SKM-1 (cell line): Measurements from ENCODE around the gene CYP46A1.

Experiments
- DNase-seq: peaks from one replicate; lab custom pipeline; 2025; ENCODE audit not compliant: unreplicated experiment; lab: John Stamatoyannopoulos, UW

The CYP46A1 gene

DNA sequence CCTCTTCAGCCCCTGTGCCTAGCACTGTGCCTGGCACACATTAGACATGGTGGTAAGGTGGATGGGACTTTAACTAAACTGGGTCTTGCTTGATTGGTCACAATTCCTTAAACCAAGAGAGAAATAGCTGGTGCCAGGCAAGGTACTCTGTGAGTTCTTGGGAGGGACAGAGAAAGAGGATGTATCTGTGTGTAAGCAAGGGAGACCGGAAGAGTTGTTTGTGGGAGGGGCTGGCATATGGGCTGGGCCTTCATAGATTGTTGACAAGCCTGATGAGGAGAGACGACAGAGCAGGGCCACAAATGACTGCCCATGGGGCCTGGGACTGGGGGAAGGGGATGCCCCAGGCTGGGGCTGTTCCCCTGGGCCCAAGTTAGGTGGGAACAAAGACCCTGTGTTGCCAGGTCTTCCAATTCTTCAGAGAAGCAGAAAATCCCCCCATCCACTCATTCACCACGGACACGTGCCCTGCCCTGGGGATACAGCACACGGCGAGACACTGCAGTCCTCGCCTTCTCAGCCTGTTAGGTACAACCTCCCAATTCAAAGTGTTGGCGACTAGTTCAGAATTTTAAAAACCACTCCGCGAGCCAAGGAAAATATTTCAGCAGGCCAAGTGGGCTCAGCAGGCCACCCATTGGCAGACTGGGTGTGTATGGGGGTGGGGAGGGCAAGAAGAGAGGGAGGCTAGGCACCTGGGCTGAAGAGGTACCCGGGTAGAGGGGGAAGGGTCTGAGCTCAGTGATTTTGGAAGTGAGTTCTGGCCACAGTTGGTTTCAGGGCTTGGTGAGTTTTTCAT lies 11.4 kb upstream of the CYP46A1 start:
- no peak for DNase-seq

DNA sequence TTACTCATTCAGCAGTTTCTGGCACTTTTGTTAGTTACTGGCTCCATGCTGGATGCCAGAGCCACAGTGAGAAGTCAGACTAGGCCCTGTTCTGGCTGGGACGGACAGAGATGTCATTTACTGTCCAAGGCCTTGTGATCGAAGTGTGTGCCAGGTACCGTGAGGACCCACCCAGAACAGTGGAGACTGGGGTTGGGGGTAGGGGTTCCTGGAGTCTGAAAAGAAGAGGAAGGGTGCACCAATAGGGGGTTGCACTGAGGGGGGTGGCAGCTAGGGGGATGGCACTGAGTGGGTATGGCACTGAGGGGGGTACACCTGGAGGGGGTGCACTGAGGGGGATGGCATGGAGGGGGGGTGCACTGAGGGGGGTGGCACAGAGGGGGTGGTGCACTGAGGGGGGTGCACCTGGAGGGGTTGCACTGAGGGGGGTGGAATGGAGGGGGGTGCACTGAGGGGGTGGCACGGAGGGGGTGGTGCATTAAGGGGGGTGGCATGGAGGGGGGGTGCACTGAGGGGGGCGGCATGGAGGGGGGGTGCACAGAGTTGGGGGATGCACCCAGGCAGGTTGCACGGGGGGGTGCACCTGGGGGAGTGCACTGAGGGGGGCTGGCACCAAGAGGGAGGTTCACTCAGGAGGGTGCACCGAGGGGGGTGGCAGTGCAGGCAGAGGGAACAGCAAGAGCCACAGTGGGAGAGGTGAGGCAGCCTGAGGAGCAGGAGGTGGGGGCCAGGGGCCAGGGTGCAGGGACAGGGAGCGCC lies 10.6 kb upstream of the CYP46A1 start:
- no peak for DNase-seq

DNA sequence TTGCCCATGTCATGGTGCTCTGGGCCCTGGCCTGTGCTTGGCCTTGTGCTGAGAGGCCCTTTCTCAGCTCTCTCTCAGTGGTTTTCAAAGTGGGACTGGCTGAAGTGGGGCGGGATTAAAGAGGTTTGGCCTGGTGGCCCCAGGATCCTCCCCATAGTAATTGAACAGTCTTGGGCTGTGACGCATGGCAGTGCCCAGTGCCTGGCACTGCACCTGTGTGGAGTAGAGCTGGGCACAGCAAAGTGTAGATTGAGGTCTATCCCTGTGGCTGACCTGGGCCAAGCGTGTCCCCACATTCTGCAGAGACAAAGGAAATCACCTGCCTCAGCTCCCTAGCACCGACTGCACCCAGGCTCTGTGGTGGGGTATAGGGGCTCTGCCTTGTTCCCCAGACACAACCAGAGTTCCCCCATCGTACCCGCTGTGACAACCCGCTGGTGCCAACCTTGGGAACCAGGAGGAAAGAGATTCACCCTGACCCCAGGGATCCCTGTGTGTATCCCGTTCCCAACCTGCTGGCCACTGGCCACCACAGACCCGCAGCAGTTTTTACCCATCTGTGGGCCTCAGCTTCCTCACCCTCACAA lies 9.9 kb upstream of the CYP46A1 start:
- DNase-seq: no peak

DNA sequence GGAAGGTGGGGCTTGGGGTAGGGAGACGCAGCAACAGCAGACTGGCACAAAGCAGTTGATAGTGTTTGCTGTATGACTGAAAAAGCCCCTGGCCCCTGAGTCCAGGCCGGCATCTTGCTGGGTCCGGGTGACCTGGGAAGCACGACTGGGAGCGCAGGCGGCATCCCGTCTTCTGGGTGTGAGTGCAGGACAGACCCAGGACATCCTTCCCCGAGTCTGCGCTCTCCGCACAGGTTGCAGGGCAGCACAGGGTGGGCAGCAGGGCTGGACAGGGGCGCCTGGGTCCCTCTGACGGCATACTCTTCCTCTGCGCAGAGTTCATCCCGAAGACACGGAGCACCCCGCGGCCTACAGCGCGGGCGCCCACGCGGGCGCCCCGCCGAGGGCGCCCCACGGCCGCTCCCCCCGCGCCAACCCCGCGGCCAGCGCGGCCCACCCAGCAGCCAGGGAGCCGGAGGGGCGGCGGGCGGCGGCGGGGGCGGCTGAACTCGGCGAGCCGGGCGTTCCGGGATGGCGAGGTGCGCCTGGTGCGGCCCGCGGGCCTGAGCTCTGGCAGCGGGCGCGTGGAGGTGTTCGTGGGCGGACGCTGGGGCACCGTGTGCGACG lies 9.2 kb upstream of the CYP46A1 start:
- DNase-seq: no peak

DNA sequence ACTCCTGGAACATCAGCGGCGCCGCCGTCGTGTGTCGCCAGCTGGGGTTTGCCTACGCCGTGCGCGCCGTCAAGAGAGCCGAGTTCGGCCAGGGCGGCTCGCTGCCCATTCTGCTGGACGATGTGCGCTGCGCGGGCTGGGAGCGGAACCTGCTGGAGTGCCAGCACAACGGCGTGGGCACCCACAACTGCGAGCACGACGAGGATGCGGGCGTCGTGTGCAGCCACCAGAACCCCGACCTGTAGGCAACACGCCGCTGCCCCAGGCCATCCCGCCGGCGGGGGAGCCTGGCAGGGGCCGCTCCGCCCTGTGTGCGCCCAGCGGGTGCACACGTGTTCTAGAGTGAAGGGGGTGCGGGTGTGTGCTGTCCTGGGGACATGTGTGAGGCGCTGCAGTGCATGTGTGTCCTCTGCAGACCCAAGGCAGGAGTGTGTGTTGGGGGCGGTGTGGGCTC lies 8.7 kb upstream of the CYP46A1 start:
- no peak for DNase-seq

DNA sequence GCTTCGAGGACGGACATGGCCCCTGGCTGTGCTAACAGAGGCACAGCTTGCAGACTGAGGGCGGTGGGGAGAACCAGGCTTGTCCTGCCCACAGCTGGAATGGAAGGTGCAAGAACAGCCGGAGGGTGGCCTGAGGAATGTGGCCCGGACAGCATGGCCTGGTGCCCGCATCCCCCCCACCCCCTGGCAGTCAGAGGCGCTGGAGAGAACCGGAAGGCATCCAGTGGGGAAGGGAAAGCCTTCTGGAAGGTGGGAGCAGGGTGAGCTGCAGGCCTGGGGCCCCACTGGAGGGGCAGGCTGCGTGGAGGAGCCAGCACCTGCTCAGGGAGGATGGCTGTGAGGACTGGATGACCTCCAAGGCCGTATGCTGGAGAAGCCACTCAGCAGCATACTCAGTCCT lies 8.1 kb upstream of the CYP46A1 start:
- no peak for DNase-seq

DNA sequence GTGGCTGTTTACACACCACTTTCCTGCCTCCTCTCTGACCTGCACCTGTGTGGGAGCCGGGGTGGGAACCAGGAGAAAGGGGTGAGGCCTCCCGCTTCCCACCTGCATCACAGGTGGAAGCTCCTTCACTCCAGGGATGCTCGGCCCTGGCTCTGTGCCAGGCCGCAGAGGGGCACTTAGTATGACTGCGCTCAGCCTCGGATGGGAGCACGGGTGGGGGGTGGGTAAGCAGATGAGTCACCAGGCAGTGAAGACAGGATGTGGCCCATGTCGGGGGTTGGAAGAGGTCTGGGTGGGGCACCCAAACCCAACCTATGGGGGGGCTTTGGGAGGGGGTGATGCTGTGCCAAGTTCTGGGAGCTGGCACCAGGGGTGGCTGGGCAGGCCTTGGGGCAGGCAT lies 7.4 kb upstream of the CYP46A1 start:
- no peak for DNase-seq

DNA sequence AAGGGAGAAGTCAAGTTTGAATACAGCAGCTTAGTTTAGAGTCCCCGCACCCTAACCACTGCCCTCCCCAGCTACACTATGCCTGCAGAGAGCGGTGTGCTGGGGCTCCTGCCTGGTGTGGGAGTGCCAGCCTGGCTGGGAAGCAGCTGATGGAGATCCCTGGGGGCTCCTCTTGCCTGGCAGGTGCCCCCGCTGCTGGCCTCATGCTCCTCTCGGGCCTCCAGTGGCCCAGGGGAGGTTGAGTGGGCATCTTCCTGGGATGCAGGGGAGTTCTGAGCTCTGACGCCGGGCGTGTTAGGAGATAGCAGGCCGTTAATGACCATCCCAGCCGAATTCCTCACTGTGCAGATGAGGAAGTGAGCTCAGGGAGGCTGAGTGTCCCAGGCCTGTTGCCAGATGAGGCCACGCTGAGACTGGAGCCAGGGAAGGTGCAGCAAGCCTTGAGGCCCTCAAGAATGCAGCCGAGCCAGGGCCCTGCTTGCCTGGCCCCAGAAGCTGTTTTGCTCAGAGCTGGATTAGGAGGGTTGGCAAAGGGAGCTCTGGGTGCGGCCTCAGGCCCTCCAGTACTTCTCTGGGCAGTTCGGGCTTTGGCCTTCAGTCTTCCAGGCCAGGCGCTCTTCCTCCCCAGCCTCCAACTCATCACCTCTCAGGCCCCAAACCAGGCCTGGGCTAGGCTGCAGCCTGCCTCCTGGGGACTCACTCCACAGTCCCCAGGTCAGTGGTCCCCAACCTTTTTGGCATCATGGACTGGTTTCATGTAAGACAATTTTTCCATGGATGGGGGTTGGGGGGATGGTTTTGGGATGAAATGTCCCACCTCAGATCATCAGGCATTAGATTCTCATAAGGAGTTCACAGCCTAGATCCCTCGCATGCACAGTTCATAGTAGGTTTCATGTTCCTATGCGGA lies 6.6 kb upstream of the CYP46A1 start:
- DNase-seq: no peak

DNA sequence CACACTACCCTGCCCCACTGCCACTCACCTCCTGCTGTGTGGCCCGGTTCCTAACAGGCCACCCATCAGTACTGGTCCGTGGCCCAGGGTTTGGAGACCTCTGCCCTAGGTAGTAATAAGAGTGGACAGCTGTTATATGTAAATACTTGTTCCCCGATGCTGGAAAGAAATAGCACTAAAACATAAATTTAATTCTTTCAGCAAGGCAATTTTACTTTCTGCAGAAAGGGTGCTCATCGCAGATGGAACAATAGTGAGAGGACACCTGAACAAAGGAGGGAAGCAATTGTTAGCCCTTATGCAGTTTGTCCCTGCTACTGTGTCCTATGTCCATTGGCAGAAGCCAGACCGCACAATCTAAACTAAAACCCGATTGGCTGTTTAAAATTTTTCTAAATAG lies 5.9 kb upstream of the CYP46A1 start:
- no peak for DNase-seq

DNA sequence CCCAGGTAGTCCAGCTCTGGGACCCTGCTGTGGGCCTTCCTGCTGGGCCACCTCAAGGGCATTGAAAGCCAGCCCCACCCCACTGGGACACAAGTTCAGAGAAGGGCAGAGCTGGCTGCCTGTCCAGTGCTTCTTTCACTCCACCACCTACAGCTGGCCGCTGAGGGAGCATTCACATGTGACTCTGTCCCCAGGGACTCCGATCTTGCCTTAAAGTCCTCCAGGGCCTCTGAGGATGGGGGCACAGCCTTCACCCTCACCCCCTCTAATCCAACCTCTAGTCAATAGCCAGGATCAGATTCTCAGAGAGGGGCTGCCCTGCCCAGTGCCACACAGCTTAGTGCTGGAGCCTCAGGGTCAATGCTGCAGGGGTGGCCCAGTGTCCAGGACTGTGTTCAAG lies 5.0 kb upstream of the CYP46A1 start:
- no peak for DNase-seq

DNA sequence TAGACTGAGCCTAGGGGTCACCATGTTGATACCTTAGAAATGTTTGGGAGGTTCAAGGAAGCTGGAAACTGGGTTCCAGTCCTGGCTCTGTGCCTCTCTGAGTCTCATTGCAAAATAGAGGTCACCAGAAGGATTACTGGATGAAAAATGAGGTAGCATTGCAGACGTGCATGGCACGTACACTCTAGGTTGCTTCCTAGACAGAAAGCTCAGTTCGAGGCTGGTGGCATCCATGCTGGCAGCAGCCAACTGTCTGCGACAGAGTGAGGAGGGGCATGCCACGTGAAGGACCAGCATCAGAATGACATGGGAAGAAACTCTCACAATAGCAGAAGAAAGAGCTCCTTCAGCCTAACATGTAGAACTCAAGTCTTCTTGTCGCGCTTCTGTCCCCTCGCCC lies 4.6 kb upstream of the CYP46A1 start:
- DNase-seq: no peak

DNA sequence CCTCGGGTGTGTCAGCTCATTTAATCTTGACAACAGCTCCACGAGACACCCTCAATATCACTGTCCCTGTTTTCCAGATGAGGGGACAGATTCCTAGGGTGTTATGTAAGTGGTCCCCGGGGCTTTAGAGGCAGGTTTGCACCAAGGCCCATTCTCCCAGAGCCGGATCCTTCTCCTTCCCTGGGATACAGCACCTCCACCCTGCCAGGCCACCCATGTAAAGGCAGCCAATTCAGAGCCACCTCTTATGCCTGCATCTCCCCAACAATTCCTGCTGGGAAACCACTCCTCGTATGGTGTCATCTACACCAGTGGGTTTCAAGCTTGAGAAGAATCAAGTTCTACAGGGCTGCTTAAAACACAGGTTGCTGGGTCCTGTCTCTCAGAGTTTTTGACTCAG lies 4.1 kb upstream of the CYP46A1 start:
- no peak for DNase-seq

DNA sequence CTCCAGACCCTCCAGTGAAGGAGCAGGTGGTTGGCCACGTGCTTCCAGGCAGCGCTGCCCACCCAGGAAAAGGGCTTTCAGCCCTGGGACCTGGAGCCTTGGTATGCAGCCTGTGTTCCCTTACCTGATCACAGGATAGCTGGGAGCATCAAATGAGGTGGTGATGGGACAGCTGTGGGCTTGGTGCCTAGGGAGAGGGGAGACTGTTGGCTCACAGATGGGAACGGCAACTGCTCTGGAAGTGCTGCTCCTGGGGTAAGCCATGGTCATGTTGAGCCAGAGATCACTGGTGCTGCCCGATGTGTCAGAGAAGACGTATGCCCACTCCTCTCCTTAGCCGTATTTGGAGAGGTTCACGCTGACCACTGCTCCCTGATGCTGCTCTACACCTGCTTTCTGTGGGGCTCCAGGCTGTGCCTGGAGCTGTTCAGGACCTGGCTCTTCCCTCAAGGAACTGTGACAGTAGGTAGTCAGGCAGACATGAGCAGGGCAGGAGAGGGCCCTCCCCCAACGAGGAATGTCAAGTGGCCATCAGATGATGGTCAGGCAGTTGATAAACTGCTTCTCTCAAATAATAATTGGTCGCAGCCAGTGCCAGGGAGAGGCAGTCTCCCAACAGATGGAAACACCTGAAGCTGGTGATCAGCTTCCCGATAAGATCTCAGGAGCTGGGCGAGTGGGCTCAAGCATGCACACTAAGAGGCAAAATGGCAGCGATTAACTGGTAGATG lies 2.8 kb upstream of the CYP46A1 start:
- no peak for DNase-seq

DNA sequence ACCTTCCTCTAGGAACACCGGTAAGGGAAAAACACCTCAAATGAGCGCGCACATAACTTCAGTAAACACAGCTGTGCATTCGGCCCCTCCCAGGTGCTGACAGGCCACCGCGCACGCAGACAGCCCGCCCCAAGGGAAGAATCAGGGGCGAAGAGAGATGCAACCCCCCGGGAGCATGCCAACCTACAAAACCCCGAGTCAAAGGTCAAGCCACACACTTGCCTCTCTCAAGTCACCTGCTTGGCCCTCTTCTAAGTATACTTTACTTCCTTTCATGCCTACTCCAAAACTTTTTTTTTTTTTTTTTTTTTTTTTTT lies 2.3 kb upstream of the CYP46A1 start:
- no peak for DNase-seq

DNA sequence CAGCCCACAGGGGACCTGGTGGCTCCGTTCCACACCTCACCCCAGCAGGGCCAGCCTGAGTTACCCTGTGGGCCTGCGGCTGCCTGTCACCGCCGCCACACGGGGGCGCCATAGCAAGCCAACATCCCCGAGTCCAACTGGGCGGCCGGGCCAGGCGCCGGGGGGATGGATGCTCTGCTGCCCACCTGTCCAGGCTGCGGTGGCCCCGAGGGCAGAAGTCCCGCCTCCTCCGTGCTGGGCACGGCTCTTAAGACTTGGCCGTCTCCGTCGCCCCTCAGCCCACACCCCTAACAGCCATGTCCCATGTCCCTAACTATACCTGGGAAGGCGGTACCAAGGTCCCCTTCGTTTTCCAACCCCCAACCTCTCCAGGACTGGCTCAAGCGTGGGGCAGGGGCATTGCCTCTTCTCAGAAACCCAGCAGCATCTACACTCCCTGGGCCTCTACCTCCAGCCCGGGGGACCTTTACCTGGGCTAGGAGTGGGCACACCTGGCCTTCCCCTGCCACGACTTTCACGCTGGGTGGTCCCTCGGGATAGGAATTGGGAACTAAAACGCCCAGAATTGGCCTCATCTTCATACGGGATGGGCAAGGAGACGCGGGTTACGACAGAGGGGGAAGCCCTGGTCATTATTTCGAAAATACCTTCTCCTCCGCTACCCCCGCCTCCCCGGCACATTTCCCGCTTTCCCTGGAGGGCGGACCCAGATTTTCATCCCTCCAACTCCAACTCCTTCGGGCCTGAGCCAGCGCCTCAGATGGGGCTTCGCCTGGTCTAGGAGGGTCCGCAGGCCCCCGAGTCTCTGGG lies 1.1 kb upstream of the CYP46A1 start:
- no peak for DNase-seq

DNA sequence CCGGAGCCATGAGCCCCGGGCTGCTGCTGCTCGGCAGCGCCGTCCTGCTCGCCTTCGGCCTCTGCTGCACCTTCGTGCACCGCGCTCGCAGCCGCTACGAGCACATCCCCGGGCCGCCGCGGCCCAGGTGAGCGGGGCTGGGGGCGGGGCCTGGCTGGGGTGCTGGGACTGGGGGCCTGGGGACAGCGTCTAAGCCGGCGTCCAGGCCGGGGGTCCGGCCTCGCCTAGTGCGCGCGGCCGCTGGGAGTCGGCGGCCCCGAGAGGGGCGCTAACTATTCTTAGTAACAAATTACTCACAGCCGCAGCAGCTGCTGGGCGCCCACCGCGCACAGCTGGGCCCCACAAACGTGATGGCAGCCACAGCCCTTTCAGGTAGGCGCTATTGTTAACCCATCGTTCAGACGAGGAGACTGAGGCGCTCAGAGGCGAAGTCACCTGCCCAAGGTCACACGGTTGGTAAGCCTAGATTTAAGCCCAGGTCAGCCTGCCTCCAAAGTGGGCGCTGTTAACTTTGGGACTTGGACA lies 374 bp downstream of the CYP46A1 start:
- no peak for DNase-seq

DNA sequence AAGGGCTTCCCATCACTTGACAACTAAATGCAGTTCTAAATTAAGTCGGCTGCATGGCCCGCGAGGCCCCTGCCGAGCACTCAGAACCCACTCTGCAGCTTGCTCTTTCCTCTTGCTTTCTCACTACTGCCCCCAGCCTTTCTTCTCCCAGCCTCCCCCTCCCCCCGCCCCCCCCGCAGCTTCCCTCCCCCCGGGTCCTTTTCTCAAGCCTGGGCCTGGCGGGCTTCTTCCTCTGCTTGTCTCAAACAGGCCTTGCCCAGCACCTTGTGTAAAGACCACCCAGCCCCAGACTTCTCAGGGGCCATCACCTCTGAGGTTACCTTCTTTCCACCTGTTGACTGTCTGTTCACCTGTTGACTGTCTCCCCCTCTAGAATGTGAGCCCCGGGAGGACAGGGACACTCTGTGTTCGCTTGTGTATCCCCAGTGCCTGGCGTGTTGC lies 1.1 kb downstream of the CYP46A1 start:
- no peak for DNase-seq

DNA sequence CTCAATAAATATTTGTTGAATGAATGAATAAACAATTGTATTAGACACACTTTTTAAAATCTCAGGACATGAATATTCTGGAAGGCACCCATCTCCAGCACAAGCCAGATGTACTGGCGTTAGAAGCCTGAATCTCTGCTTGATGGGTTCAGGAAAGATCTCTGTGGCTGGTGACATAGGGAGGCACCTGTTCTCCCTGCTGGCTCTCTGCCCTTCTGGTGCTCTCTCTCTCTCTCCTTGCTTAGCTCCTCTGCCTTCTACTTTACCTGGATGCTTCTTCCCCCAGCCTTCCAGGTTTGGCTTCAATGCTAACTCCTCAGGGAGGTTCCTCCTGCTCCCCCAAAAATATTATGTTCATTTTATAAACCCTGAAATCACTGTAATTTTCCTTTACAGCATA lies 1.5 kb downstream of the CYP46A1 start:
- DNase-seq: no peak
